Measurements from ENCODE around the gene POLDIP2. TPM values are rescaled to one million over a fixed set of nuclear protein-coding genes. Genes with fewer than 3 reads are reported as not detected.
A peak's percentile ranks its signal among the peaks of the same experiment; 100 is the strongest.

Gene POLDIP2
- total and polyA plus RNA-seq, 9 of the 15 experiments (the other 6 are each of a cell fraction or from before 2014, with no cell fraction given) = 22.0 to 137 (median 104) TPM

DNA sequence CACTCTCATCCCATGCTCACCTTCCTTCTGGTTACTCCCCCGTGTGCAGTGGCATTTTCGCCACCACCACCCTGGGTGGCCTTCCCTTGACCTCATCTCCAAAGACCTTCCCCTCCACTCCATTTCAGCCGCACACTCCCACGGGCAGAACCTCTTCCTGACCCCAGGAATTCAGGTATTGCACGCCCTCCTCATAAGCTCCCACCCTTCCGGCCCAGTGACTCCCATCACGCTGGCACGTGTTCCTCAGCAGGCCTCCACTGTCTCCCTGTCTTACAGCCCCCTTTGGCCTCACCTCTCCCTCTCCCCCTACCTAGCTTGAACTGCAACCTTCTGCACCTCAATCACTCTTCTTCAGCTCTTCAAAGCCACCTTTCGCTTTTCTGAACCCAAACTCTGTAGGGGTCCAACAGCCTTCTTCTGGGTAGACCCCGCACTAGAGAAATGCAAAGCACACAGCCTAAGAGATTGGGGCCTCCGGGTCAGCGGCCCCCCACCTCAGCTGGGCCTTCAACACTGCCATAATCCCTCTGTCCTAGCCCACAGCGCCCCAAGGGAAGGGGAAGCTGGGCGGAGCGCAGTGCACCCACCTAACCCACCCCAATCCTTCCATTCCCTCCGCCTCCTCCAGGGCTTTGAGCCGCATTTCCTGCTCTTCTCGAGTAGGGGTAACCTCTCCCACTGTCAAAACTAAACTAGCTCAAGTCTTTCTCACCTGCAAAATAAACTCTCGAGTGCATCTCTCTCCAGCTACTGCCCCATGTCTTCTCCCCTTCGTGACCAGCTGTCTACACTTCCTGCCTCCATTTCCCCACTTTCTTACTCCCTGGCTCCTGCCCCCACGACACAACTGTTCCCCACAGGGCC is 40.0 kb downstream of the POLDIP2 start (continued):
- TF ChIP-seq, protein P1, sequence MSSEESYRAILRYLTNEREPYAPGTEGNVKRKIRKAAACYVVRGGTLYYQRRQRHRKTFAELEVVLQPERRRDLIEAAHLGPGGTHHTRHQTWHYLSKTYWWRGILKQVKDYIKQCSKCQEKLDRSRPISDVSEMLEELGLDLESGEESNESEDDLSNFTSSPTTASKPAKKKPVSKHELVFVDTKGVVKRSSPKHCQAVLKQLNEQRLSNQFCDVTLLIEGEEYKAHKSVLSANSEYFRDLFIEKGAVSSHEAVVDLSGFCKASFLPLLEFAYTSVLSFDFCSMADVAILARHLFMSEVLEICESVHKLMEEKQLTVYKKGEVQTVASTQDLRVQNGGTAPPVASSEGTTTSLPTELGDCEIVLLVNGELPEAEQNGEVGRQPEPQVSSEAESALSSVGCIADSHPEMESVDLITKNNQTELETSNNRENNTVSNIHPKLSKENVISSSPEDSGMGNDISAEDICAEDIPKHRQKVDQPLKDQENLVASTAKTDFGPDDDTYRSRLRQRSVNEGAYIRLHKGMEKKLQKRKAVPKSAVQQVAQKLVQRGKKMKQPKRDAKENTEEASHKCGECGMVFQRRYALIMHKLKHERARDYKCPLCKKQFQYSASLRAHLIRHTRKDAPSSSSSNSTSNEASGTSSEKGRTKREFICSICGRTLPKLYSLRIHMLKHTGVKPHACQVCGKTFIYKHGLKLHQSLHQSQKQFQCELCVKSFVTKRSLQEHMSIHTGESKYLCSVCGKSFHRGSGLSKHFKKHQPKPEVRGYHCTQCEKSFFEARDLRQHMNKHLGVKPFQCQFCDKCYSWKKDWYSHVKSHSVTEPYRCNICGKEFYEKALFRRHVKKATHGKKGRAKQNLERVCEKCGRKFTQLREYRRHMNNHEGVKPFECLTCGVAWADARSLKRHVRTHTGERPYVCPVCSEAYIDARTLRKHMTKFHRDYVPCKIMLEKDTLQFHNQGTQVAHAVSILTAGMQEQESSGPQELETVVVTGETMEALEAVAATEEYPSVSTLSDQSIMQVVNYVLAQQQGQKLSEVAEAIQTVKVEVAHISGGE (CRISPR knock-in tag; IDR thresholded peaks at IDR 0.05) = peak in 1 of 3 experiments; percentile 46; a peak in 1 of 6 replicates
- TF ChIP-seq, protein P2, sequence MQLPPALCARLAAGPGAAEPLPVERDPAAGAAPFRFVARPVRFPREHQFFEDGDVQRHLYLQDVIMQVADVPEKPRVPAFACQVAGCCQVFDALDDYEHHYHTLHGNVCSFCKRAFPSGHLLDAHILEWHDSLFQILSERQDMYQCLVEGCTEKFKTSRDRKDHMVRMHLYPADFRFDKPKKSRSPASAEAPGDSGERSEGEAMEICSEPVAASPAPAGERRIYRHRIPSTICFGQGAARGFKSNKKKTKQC (CRISPR knock-in tag; IDR thresholded peaks at IDR 0.05) = no peak
- TF ChIP-seq HNRNPK (IDR thresholded peaks at IDR 0.05; ENCODE audit: low read depth, low read length, poor library complexity, severe bottlenecking) = no peak
- TF ChIP-seq, protein P3, sequence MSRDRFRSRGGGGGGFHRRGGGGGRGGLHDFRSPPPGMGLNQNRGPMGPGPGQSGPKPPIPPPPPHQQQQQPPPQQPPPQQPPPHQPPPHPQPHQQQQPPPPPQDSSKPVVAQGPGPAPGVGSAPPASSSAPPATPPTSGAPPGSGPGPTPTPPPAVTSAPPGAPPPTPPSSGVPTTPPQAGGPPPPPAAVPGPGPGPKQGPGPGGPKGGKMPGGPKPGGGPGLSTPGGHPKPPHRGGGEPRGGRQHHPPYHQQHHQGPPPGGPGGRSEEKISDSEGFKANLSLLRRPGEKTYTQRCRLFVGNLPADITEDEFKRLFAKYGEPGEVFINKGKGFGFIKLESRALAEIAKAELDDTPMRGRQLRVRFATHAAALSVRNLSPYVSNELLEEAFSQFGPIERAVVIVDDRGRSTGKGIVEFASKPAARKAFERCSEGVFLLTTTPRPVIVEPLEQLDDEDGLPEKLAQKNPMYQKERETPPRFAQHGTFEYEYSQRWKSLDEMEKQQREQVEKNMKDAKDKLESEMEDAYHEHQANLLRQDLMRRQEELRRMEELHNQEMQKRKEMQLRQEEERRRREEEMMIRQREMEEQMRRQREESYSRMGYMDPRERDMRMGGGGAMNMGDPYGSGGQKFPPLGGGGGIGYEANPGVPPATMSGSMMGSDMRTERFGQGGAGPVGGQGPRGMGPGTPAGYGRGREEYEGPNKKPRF (IDR thresholded peaks at IDR 0.05; ENCODE audit: low read depth, low read length) = no peak
- TF ChIP-seq PHB (CRISPR knock-in tag; IDR thresholded peaks at IDR 0.05) = no peak
- TF ChIP-seq POLR2AphosphoS2 (IDR thresholded peaks at IDR 0.05; ENCODE audit: low read length) = no peak
- TF ChIP-seq, protein P4, sequence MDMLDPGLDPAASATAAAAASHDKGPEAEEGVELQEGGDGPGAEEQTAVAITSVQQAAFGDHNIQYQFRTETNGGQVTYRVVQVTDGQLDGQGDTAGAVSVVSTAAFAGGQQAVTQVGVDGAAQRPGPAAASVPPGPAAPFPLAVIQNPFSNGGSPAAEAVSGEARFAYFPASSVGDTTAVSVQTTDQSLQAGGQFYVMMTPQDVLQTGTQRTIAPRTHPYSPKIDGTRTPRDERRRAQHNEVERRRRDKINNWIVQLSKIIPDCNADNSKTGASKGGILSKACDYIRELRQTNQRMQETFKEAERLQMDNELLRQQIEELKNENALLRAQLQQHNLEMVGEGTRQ (CRISPR knock-in tag; IDR thresholded peaks at IDR 0.05) = 0 out of 2 replicates have a peak, but pooled peaks have one; percentile 17
- TF ChIP-seq ZBTB17 (CRISPR knock-in tag; IDR thresholded peaks at IDR 0.05) = no peak
- TF ChIP-seq ETV5 (CRISPR knock-in tag; IDR thresholded peaks at IDR 0.05; ENCODE audit: low read depth) = no peak
- TF ChIP-seq HDAC3 (IDR thresholded peaks at IDR 0.05; ENCODE audit: borderline replicate concordance, partially characterized antibody) = no peak
- TF ChIP-seq SMARCB1 (IDR thresholded peaks at IDR 0.05; ENCODE audit: insufficient read length, low read depth) = no peak
- no peak for TF ChIP-seq ZKSCAN1 (IDR thresholded peaks at IDR 0.05; ENCODE audit: low read depth, low read length)
- no peak for TF ChIP-seq ERF (CRISPR knock-in tag; IDR thresholded peaks at IDR 0.05)
- TF ChIP-seq, protein P5, sequence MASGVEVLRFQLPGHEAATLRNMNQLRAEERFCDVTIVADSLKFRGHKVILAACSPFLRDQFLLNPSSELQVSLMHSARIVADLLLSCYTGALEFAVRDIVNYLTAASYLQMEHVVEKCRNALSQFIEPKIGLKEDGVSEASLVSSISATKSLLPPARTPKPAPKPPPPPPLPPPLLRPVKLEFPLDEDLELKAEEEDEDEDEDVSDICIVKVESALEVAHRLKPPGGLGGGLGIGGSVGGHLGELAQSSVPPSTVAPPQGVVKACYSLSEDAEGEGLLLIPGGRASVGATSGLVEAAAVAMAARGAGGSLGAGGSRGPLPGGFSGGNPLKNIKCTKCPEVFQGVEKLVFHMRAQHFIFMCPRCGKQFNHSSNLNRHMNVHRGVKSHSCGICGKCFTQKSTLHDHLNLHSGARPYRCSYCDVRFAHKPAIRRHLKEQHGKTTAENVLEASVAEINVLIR (CRISPR knock-in tag; IDR thresholded peaks at IDR 0.05) = no peak

Measured in K562 (cell line).